ENCODE data around the gene RAB5B.

DNA sequence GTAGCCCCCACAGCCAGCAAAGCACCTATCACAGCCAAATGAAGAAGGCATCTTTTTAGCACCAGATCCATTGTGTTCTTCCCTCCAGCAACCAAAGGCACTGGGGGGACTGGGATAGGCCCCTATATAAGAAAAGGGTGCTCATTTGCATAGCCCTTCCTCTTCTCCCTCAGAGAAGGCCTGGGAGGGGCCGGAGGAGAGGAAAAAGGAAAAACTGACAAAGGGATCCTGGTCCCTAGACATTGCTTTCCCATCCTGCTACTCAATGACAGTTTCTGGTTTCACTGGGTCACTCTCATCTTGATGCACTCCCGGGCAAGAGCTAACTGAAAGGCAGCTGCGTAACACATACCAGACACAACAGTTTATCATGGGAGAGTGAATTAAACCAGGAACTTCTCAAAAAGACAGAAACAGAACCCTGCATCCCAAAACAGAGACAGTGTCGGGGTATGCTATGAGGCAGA, 7.9 kb upstream of the RAB5B start, which contains the start of gene PMEL:
- no peak for TF ChIP-seq TCF3 (IDR thresholded peaks at IDR 0.05; ENCODE audit: borderline replicate concordance, insufficient read depth, low read depth, low read length)
- no peak for TF ChIP-seq POLR2A (IDR thresholded peaks at IDR 0.05; ENCODE audit: low read depth, low read length)
- TF ChIP-seq CHD2 (IDR thresholded peaks at IDR 0.05; ENCODE audit: borderline replicate concordance, low read depth, low read length): no peak
- no peak for TF ChIP-seq MEF2A (IDR thresholded peaks at IDR 0.05; ENCODE audit: insufficient read depth, low read depth, low read length)
- TF ChIP-seq, protein P1, sequence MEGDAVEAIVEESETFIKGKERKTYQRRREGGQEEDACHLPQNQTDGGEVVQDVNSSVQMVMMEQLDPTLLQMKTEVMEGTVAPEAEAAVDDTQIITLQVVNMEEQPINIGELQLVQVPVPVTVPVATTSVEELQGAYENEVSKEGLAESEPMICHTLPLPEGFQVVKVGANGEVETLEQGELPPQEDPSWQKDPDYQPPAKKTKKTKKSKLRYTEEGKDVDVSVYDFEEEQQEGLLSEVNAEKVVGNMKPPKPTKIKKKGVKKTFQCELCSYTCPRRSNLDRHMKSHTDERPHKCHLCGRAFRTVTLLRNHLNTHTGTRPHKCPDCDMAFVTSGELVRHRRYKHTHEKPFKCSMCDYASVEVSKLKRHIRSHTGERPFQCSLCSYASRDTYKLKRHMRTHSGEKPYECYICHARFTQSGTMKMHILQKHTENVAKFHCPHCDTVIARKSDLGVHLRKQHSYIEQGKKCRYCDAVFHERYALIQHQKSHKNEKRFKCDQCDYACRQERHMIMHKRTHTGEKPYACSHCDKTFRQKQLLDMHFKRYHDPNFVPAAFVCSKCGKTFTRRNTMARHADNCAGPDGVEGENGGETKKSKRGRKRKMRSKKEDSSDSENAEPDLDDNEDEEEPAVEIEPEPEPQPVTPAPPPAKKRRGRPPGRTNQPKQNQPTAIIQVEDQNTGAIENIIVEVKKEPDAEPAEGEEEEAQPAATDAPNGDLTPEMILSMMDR (IDR thresholded peaks at IDR 0.05 in 2 of 3, conservative IDR thresholded peaks at IDR 0.05 in 1 of 3; ENCODE audit: control insufficient read depth in 2 of 3, extremely low read depth in 1 of 3, insufficient read depth in 1 of 3, low read depth in 3 of 3, low read length in 3 of 3): no peak
- no peak for TF ChIP-seq GATAD2B (conservative IDR thresholded peaks at IDR 0.05; ENCODE audit: low read depth)
- TF ChIP-seq EZH2 (IDR thresholded peaks at IDR 0.05; ENCODE audit: borderline replicate concordance, control insufficient read depth, low read depth, low read length): no peak
- TF ChIP-seq REST (IDR thresholded peaks at IDR 0.05; ENCODE audit: low read depth, low read length): no peak
- TF ChIP-seq SIN3A (IDR thresholded peaks at IDR 0.05; ENCODE audit: low read depth, low read length): no peak
- TF ChIP-seq RFX5 (IDR thresholded peaks at IDR 0.05; ENCODE audit: low read depth, low read length): no peak
- TF ChIP-seq KLF5 (IDR thresholded peaks at IDR 0.05; ENCODE audit: partially characterized antibody): no peak
- no peak for TF ChIP-seq NR2F1 (conservative IDR thresholded peaks at IDR 0.05)
- TF ChIP-seq, protein P2, sequence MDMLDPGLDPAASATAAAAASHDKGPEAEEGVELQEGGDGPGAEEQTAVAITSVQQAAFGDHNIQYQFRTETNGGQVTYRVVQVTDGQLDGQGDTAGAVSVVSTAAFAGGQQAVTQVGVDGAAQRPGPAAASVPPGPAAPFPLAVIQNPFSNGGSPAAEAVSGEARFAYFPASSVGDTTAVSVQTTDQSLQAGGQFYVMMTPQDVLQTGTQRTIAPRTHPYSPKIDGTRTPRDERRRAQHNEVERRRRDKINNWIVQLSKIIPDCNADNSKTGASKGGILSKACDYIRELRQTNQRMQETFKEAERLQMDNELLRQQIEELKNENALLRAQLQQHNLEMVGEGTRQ (IDR thresholded peaks at IDR 0.05; ENCODE audit: borderline replicate concordance, low read depth, low read length): no peak
- TF ChIP-seq TCF7 (IDR thresholded peaks at IDR 0.05; ENCODE audit: borderline replicate concordance): no peak
